PC-3 (cell line): Measurements from ENCODE around the gene EEPD1. TPM values are rescaled to one million over a fixed set of nuclear protein-coding genes. Genes with fewer than 3 reads are reported as not detected.

ENCODE experiments used
- ATAC-seq: fragments of 200-7000 bp; cut with Tn5 transposase; 2 replicates; pipeline ENCODE4 v1.9.1; 2020; ENCODE audit warnings: mild to moderate bottlenecking, moderate library complexity
- BruUV-seq: library from RNA; stranded (reverse); fragments of 400-500 nt; replicated peaks from 2 replicates; lab custom pipeline; 2021; lab: Mats Ljungman, UMichigan
- CTCF ChIA-PET: fragments of 300-600 bp; sonication (Branson Sonifier 250); formaldehyde crosslinking; loops from one replicate; lab custom pipeline; 2022; ENCODE audit warnings: antibody characterized with exemption; lab: Charles Lee
- POLR2A ChIA-PET: fragments of 300-600 bp; sonication (Branson Sonifier 250); formaldehyde crosslinking; loops from one replicate; lab custom pipeline; 2022; ENCODE audit warnings: antibody characterized with exemption; ENCODE audit not compliant: unreplicated experiment; lab: Charles Lee
- DNase-seq: peaks from one replicate; pipeline ENCODE4 v3.0.0-alpha.2; 2015
- H2AFZ ChIP-seq: fragments of 300-600 bp; sonication (generic); 2 replicates; pipeline ENCODE4 v1.6.0; 2016; ENCODE audit warnings: antibody characterized with exemption, low read length
- H3F3A ChIP-seq: fragments of 300-600 bp; sonication (generic); one replicate; pipeline ENCODE4 v1.6.0; 2017; ENCODE audit warnings: antibody characterized with exemption, low read length, control low read depth, mild to moderate bottlenecking; ENCODE audit not compliant: unreplicated experiment
- H3K27ac ChIP-seq: fragments of 300-600 bp; sonication (generic); 2 replicates; pipeline ENCODE4 v1.5.1; 2016; ENCODE audit warnings: mild to moderate bottlenecking, low read length
- H3K27me3 ChIP-seq: fragments of 300-600 bp; sonication (generic); 2 replicates; pipeline ENCODE4 v1.6.1; 2016; ENCODE audit warnings: low read length, mixed read lengths
- H3K36me3 ChIP-seq: fragments of 300-600 bp; sonication (generic); 2 replicates; pipeline ENCODE4 v1.6.1; 2016; ENCODE audit warnings: low read depth, mixed run types, low read length, mixed read lengths
- H3K4me1 ChIP-seq: fragments of 300-600 bp; sonication (generic); 2 replicates; pipeline ENCODE4 v1.5.1; 2016; ENCODE audit warnings: low read length; ENCODE audit not compliant: insufficient read depth
- H3K4me2 ChIP-seq: fragments of 300-600 bp; sonication (generic); 2 replicates; pipeline ENCODE4 v1.6.0; 2016; ENCODE audit warnings: low read length
- H3K4me3 ChIP-seq: fragments of 300-600 bp; sonication (generic); 2 replicates; pipeline ENCODE4 v1.5.1; 2016; ENCODE audit warnings: mild to moderate bottlenecking, low read length, mixed read lengths
- H3K79me2 ChIP-seq: fragments of 300-600 bp; sonication (generic); 2 replicates; pipeline ENCODE4 v1.6.1; 2017; ENCODE audit warnings: low read length, mixed read lengths
- H3K9ac ChIP-seq: fragments of 300-600 bp; sonication (generic); 2 replicates; pipeline ENCODE4 v1.6.0; 2016; ENCODE audit warnings: mild to moderate bottlenecking, low read length
- H3K9me2 ChIP-seq: fragments of 300-600 bp; sonication (generic); replicated peaks from 2 replicates; pipeline ENCODE4 v1.6.1; 2016; ENCODE audit warnings: mixed run types, low read length, mixed read lengths
- H3K9me3 ChIP-seq: fragments of 300-600 bp; sonication (generic); 2 replicates; pipeline ENCODE4 v1.6.1; 2016; ENCODE audit warnings: low read length, mixed read lengths
- H4K20me1 ChIP-seq: fragments of 300-600 bp; sonication (generic); 2 replicates; pipeline ENCODE4 v1.6.1; 2016; ENCODE audit warnings: low read length, mixed read lengths
- EZH2 ChIP-seq: fragments of 300-600 bp; sonication (generic); IDR thresholded peaks from one replicate; pipeline ENCODE4 v1.6.1; 2017; ENCODE audit warnings: antibody characterized with exemption, mild to moderate bottlenecking, low read length; ENCODE audit not compliant: unreplicated experiment
- EZH2phosphoT487 ChIP-seq: fragments of 300-600 bp; sonication (generic); IDR thresholded peaks from 2 replicates; pipeline ENCODE4 v1.6.1; 2018; ENCODE audit warnings: mild to moderate bottlenecking, antibody characterized with exemption, low read length, borderline replicate concordance
- intact Hi-C: fragments of 100-400 bp; cut with micrococcal nuclease; formaldehyde crosslinking; loops from 2 replicates; pipeline ENCODE4 v1.9.0; 2023
- total RNA-seq: library from RNA; depleted of rRNA; stranded (reverse); fragments of >200 nt; gene quantifications from 2 replicates; pipeline ENCODE4 v1.2.3, GENCODE V29; 2014
- TF ChIP-seq, protein P1 (sequence below): fragments of 300-600 bp; sonication (generic); conservative IDR thresholded peaks from 2 replicates; pipeline ENCODE4 v1.5.1; 2017; ENCODE audit warnings: antibody characterized with exemption, low read depth, mild to moderate bottlenecking, low read length

EEPD1 gene
- total RNA-seq, 1 experiment from 2014 or later = 28.3 TPM

GRCh38 chr7:36167403-36168050 lies 14.5 kb downstream of the EEPD1 start:
- POLR2A ChIA-PET = no interaction called here
- Histone ChIP-seq H3K9me3 (no peaks in the 10 kb centered on the region), H3K27ac (no peak overlapping the region), H3F3A (no peaks in the 10 kb centered on the region), H3K27me3 (no peaks in the 10 kb centered on the region), H4K20me1 (no peaks in the 10 kb centered on the region; the same call in 1 of the 2 replicates), H3K9me2 (no peaks in the 10 kb centered on the region), H3K79me2 (peaks cover 73% of the 10 kb centered on the region), H3K36me3 (peaks cover 4% of the 10 kb centered on the region; the same call in 1 of the 2 replicates), H2AFZ (no peak overlapping the region), H3K4me1 (peaks cover 15% of the 10 kb centered on the region; the same call in 1 of the 2 replicates), H3K9ac (no peak overlapping the region), H3K4me3 (no peak overlapping the region), H3K4me2 (no peak overlapping the region)
- no peak for TF ChIP-seq EZH2
- no peak for TF ChIP-seq EZH2phosphoT487
- TF ChIP-seq, protein P1, sequence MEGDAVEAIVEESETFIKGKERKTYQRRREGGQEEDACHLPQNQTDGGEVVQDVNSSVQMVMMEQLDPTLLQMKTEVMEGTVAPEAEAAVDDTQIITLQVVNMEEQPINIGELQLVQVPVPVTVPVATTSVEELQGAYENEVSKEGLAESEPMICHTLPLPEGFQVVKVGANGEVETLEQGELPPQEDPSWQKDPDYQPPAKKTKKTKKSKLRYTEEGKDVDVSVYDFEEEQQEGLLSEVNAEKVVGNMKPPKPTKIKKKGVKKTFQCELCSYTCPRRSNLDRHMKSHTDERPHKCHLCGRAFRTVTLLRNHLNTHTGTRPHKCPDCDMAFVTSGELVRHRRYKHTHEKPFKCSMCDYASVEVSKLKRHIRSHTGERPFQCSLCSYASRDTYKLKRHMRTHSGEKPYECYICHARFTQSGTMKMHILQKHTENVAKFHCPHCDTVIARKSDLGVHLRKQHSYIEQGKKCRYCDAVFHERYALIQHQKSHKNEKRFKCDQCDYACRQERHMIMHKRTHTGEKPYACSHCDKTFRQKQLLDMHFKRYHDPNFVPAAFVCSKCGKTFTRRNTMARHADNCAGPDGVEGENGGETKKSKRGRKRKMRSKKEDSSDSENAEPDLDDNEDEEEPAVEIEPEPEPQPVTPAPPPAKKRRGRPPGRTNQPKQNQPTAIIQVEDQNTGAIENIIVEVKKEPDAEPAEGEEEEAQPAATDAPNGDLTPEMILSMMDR = no peak
- no peak for DNase-seq
- ATAC-seq = no peak
- no TSS peak for BruUV-seq
- CTCF ChIA-PET = no interaction called here
- intact Hi-C loops = no loop called here

GRCh38 chr7:36171503-36171902 lies 18.4 kb downstream of the EEPD1 start:
- intact Hi-C loops = no loop called here
- no peak overlapping the region for H3K4me3 ChIP-seq
- H3F3A ChIP-seq = no peaks in the 10 kb centered on the region
- CTCF ChIA-PET = no interaction called here
- no peak for TF ChIP-seq EZH2
- TF ChIP-seq, protein P1 = no peak
- no peak for TF ChIP-seq EZH2phosphoT487
- H3K27ac ChIP-seq = no peak overlapping the region
- no peaks in the 10 kb centered on the region for H3K4me1 ChIP-seq
- no peak overlapping the region for H3K4me2 ChIP-seq
- no peaks in the 10 kb centered on the region for H4K20me1 ChIP-seq
- no peaks in the 10 kb centered on the region for H3K27me3 ChIP-seq
- no peaks in the 10 kb centered on the region for H3K9me2 ChIP-seq
- POLR2A ChIA-PET = no interaction called here
- H3K79me2 ChIP-seq = peaks cover 59% of the 10 kb centered on the region
- no peak overlapping the region for H3K9ac ChIP-seq
- no peaks in the 10 kb centered on the region for H3K9me3 ChIP-seq
- DNase-seq (no peak), ATAC-seq (no peak)
- H2AFZ ChIP-seq = no peak overlapping the region
- BruUV-seq = no TSS peak
- no peaks in the 10 kb centered on the region for H3K36me3 ChIP-seq

DNA sequence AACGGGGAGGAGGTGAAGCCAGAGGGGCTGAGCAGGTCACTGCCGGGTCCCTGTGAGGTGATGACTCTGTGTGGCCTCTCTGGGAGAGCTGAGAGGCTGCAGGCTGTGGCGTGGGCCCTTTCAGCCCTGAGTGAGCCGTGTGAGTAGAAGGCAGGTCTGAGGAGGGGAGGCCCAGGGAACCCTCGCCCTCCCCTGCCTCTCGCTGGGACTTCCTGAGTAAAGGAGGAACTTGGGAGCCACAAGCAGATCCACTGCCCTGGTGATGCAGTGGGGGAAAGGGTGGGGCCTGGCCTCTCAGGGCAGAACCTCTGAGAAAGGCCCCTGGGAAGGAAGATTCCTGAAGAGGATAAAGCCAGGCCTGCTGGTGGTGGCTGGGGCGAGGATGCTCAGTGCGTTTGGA lies 22.8 kb downstream of the EEPD1 start:
- Histone ChIP-seq H3K36me3 (no peaks in the 10 kb centered on the region), H4K20me1 (no peaks in the 10 kb centered on the region), H3K4me1 (no peaks in the 10 kb centered on the region), H3K27ac (no peak overlapping the region), H3K4me3 (no peak overlapping the region), H3K27me3 (no peaks in the 10 kb centered on the region), H3K79me2 (peaks cover 56% of the 10 kb centered on the region), H3F3A (no peaks in the 10 kb centered on the region), H3K9me2 (no peaks in the 10 kb centered on the region), H3K9ac (no peak overlapping the region), H2AFZ (no peak overlapping the region), H3K9me3 (no peaks in the 10 kb centered on the region), H3K4me2 (no peak overlapping the region)
- DNase-seq (no peak), ATAC-seq (no peak)
- intact Hi-C loops = no loop called here
- POLR2A ChIA-PET = no interaction called here
- no peak for TF ChIP-seq EZH2
- TF ChIP-seq, protein P1 = no peak
- TF ChIP-seq EZH2phosphoT487 = no peak
- CTCF ChIA-PET = no interaction called here
- BruUV-seq = no TSS peak
